Left lung (tissue), 10 donors: ENCODE measurements around the gene PARP3. TPM values are rescaled to one million over a fixed set of nuclear protein-coding genes. Genes with fewer than 3 reads are reported as not detected.

Experiments
- ATAC-seq: fragments of 200-7000 bp; cut with Tn5 transposase; one replicate; pipeline ENCODE4 v1.9.1; 2020; ENCODE audit warnings: moderate library complexity
- DNase-seq, 4 donors: peaks; one replicate each; pipeline ENCODE4 v3.0.0-alpha.2; 2013 to 2020
- H3K27ac ChIP-seq, 2 donors: fragments of 200-600 bp; sonication (generic) in 1 of 2; one replicate each; pipeline versions ENCODE4 v1.5.0 to v1.8.0; 2020 to 2021
- H3K27me3 ChIP-seq, 2 donors: fragments of 200-600 bp; sonication (generic) in 1 of 2; one replicate each; pipeline versions ENCODE4 v1.5.0 to v1.8.0; 2020 to 2021
- H3K36me3 ChIP-seq, 2 donors: fragments of 200-600 bp; sonication (generic) in 1 of 2; one replicate each; pipeline versions ENCODE4 v1.5.0 to v1.8.0; 2020 to 2021
- H3K4me1 ChIP-seq, 2 donors: fragments of 200-600 bp; one replicate each; pipeline ENCODE4 v1.8.0; 2021
- H3K4me3 ChIP-seq, 2 donors: fragments of 200-600 bp; sonication (generic) in 1 of 2; one replicate each; pipeline versions ENCODE4 v1.5.0 to v1.8.0; 2020 to 2021; ENCODE audit warnings: mild to moderate bottlenecking in 1 of 2
- H3K9me3 ChIP-seq, 2 donors: fragments of 200-600 bp; sonication (generic) in 1 of 2; one replicate each; pipeline versions ENCODE4 v1.5.0 to v1.8.0; 2020 to 2021
- intact Hi-C, 2 donors: fragments of 100-400 bp; cut with DNase I; formaldehyde crosslinking; loops; one replicate each; pipeline versions ENCODE4 v1.11.2 to v1.14.2; 2022
- polyA plus RNA-seq, 6 donors: library from polyadenylated mRNA; unstranded; fragments of 120-200 nt; gene quantifications; one replicate each; pipeline ENCODE4 v1.2.1, GENCODE V29; 2013; ENCODE audit not compliant: insufficient read length in 6 of 6
- total RNA-seq, 2 donors: library from RNA; stranded (reverse); fragmentation: NEBNext Ultra II Directional; extraction: Animal tissue kit (Norgen Biotek cat#: 25700); gene quantifications; one replicate each; pipeline ENCODE4 v1.2.1, GENCODE V29; 2021
- TF ChIP-seq, protein P1 (sequence below), 2 donors: fragments of 200-600 bp; sonication (generic) in 1 of 2; IDR thresholded peaks; one replicate each; pipeline versions ENCODE4 v1.5.0 to v1.8.0; 2021; ENCODE audit warnings: antibody characterized with exemption in 2 of 2
- donor health status: DM: no; HTN: yes; CAD: no.
- donor health status: DM: no; HTN: no; CAD: no.

Gene PARP3
- total and polyA plus RNA-seq, 8 donors, result 16.5 to 24.1 (median 20.3) TPM

DNA sequence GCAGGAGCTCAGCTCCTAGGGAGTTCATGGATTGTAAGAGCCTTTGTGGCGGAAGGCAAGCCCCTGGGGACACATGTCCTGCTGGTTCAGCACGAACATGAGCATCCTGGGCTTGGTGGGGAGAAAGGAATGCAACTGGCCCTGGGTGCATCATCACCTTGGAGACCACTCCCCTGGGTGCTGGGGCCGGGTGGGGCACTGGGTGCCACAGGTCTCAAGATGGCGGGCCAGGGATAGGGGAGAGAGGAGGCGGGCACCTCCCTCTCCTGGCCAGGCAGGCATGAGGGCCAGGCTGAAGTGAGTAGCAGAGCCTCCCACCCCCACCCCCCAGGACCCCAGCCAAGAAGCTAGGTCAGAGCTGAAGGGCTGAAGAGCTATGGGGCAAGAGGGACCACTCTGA, 24.3 kb downstream of the PARP3 start:
- peak overlapping the region; percentile 53 to 64 for H3K4me3 ChIP-seq
- peaks cover 6 to 23% of the 10 kb centered on the region in 2 donors for H3K4me1 ChIP-seq
- TF ChIP-seq, protein P1, sequence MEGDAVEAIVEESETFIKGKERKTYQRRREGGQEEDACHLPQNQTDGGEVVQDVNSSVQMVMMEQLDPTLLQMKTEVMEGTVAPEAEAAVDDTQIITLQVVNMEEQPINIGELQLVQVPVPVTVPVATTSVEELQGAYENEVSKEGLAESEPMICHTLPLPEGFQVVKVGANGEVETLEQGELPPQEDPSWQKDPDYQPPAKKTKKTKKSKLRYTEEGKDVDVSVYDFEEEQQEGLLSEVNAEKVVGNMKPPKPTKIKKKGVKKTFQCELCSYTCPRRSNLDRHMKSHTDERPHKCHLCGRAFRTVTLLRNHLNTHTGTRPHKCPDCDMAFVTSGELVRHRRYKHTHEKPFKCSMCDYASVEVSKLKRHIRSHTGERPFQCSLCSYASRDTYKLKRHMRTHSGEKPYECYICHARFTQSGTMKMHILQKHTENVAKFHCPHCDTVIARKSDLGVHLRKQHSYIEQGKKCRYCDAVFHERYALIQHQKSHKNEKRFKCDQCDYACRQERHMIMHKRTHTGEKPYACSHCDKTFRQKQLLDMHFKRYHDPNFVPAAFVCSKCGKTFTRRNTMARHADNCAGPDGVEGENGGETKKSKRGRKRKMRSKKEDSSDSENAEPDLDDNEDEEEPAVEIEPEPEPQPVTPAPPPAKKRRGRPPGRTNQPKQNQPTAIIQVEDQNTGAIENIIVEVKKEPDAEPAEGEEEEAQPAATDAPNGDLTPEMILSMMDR (IDR thresholded peaks at IDR 0.05), result no peak
- ATAC-seq (no peak), DNase-seq (peak in 1 of 4 donors; percentile 70)
- peaks cover 0 to 28% of the 10 kb centered on the region in 2 donors for H3K27me3 ChIP-seq
- intact Hi-C loops, result no loop called here
- no peaks in the 10 kb centered on the region for H3K9me3 ChIP-seq
- H3K27ac ChIP-seq, result no peak overlapping the region
- H3K36me3 ChIP-seq, result no peaks in the 10 kb centered on the region

DNA sequence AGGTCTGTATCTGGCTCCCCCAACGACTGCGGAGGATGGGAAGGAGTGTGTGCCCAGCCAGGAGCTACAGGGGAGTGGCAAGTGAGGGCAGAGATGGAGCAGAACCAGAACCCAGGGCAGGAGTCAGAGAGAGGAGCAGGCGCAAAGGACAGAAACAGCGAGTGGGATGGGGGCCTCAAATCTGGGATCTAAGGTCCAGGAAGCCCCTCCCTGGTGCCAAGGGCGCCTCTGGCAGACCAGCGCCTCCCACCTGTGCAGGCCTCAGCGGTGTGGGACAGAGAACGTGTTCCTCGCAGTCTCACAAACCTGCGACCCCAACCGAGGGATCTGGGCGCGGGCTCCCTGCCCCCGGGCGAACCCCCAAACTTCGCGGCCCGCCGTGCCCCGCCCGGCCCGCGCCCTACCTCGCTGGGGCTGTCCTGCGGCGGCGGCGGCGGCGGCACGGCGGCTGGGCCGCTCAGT, 24.8 kb downstream of the PARP3 start:
- intact Hi-C loops, result no loop called here
- peak overlapping the region; percentile 53 to 64 for H3K4me3 ChIP-seq
- TF ChIP-seq, protein P1 (IDR thresholded peaks at IDR 0.05), result no peak
- no peaks in the 10 kb centered on the region for H3K36me3 ChIP-seq
- H3K9me3 ChIP-seq, result no peaks in the 10 kb centered on the region
- H3K27me3 ChIP-seq, result peaks cover 0 to 28% of the 10 kb centered on the region in 2 donors
- ATAC-seq (no peak), DNase-seq (no peak)
- H3K4me1 ChIP-seq, result peaks cover 6 to 23% of the 10 kb centered on the region in 2 donors
- peak overlapping the region; percentile 44 to 82 for H3K27ac ChIP-seq

DNA sequence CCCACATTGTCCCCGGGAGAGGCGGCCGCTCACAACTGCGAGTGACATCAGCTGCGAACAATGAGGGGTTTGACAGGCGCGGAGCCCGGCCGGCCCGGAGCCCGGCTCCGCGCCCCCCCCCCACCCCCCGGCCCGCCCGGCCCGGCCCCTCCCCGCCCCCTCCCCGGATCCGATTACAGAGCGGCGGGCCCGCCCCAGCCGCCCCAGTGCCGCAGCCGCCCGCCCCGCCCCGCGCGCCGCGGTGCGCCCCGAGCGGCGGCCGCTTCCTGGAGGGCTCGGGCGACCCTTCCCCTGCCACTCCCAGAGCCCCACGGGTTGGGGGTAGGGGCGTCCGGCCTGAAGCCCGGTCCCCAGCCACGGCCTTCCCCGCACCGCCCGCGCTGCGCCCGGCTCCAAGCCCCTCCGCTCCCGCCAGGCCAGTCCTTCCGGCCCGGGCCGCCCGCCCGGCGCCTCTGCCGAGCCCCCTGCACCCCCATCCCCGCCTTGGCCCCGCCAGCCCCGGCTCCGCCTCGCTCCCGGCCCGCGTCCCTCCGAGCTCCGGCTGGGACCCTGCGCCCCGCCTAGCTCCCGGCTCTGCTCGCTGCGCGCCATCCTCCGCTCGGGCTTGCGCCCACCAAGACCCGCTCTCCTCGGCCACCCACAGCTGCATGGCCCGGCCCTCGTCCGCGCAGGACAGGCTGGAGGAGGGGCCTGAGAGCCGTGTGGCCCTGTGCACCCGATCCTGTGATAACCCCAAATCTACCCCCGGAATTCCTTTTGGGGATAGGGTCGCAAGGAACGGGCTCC, 25.4 kb downstream of the PARP3 start, which contains the start of gene PCBP4:
TSS of gene PCBP4 (minus strand) at position 71 of the 786 bp plus-strand sequence. CDS start 6,214 bp downstream, outside the sequence.
- ATAC-seq, result peak; percentile 75
- H3K4me3 ChIP-seq, result peak within 1 kb of the TSS; percentile 53 to 64
- no peaks in the 10 kb centered on the region for H3K9me3 ChIP-seq
- peak; percentile 59 to 88 (median 66) for DNase-seq
- TF ChIP-seq, protein P1 (IDR thresholded peaks at IDR 0.05), result no peak
- peak within 1 kb of the TSS; percentile 82 to 85 for H3K27ac ChIP-seq
- H3K36me3 ChIP-seq, result no peaks in the 10 kb centered on the region
- peaks cover 6 to 28% of the 10 kb centered on the region in 2 donors for H3K4me1 ChIP-seq
- peaks cover 0 to 28% of the 10 kb centered on the region in 2 donors for H3K27me3 ChIP-seq
- intact Hi-C loops, result no loop called here

DNA sequence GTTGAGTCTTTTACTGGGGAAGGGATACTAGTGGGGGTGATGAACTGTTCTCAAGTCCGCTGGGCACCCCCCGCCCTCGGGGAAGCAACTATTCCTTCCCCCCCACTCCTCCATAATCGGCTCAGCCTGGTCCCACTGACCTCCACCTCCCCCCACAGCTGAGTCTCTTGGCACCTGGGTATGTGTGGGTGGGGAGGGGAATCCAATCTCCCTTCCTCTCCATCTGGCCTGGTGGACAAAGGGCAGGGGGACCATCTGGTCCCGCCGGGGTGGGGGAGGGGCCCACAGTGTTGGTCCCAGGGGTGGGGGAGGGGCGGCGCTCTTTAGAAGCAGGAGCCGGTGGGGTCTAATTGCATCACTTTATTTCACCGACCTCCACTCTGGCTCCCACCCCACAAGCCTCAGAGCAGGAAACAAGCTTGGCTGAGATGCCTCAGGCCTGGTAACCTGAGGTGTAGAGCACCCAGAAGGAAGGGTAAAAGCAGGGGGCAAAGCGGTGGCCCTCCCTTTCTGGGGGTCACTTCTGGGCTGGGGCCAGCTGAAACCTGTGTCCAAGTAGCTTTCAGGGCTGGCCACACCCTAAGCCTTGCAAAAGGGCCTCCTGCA, 26.1 kb downstream of the PARP3 start:
- TF ChIP-seq, protein P1 (IDR thresholded peaks at IDR 0.05), result no peak
- intact Hi-C loops, result no loop called here
- ATAC-seq, result peak; percentile 9
- Histone ChIP-seq H3K4me1 (peaks cover 6 to 35% of the 10 kb centered on the region in 2 donors), H3K4me3 (peak overlapping the region; percentile 48 to 53), H3K9me3 (no peaks in the 10 kb centered on the region), H3K27ac (peak overlapping the region; percentile 82 to 85), H3K36me3 (no peaks in the 10 kb centered on the region), H3K27me3 (peaks cover 0 to 28% of the 10 kb centered on the region in 2 donors)
- peak in 1 of 4 donors; percentile 60 for DNase-seq
